Measurements from ENCODE around the gene DGCR8.

DNA sequence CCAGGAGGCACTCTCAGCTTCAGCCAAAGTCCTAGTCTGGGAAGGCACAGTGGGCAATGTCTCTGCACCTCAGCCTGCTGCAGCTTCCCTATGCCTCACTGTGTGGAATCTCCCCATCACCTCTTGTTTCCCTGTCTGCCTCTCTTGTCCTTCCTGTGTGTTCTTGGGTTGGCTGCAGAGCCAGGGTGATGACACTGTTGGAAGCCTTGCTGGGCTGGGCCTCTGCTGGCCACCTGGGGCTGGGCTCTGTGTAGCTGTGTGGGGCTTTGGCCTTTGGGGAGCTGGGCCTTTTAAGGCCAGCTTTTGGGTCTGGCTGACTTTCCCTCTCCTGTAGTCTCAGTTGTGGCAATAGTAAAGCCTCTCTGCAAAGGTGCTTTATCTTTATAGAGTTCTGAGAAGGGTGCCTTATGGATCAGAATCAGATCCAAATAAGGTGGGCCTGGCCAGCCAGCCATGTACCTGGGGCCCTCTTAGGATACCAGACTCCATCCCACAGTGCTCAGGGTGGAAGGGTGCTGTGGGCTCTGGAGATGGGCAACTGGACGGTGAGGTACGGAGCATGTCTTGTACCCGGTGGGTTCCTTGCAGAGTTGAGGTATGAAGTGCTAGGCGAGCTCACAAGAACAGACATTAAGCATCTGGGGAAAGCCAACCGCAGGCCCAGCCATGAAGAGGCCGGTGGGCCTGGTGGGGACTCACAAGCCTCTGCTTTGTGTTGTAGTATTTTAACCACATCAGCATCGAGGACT is 25.6 kb downstream of the DGCR8 start:
- TF ChIP-seq, protein P1, sequence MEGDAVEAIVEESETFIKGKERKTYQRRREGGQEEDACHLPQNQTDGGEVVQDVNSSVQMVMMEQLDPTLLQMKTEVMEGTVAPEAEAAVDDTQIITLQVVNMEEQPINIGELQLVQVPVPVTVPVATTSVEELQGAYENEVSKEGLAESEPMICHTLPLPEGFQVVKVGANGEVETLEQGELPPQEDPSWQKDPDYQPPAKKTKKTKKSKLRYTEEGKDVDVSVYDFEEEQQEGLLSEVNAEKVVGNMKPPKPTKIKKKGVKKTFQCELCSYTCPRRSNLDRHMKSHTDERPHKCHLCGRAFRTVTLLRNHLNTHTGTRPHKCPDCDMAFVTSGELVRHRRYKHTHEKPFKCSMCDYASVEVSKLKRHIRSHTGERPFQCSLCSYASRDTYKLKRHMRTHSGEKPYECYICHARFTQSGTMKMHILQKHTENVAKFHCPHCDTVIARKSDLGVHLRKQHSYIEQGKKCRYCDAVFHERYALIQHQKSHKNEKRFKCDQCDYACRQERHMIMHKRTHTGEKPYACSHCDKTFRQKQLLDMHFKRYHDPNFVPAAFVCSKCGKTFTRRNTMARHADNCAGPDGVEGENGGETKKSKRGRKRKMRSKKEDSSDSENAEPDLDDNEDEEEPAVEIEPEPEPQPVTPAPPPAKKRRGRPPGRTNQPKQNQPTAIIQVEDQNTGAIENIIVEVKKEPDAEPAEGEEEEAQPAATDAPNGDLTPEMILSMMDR (IDR thresholded peaks at IDR 0.05) = no peak
- no peak for TF ChIP-seq POLR2A (IDR thresholded peaks at IDR 0.05)

Data from right lobe of liver (tissue), 4 donors.